GM12878 (cell line): Measurements from ENCODE around the gene ZDHHC22. TPM values are rescaled to one million over a fixed set of nuclear protein-coding genes. Genes with fewer than 3 reads are reported as not detected.

Source experiments
- ATAC-seq: fragments of 200-7000 bp; cut with Tn5 transposase; 3 replicates; pipeline ENCODE4 v1.9.1; 2020; ENCODE audit warnings: mild to moderate bottlenecking, moderate library complexity
- BruUV-seq: library from RNA; stranded (reverse); fragments of 400-500 nt; replicated peaks from 2 replicates; lab custom pipeline; 2021; lab: Mats Ljungman, UMichigan
- CTCF ChIA-PET: fragments of 300-600 bp; sonication (Branson Sonifier 250); formaldehyde crosslinking; extraction: SDS; loops from one replicate; lab custom pipeline; 2021; ENCODE audit warnings: inconsistent platforms; lab: Yijun Ruan, JAX
- POLR2A ChIA-PET: fragments of 350-600 bp; formaldehyde crosslinking; extraction: SDS; loops from one replicate; lab custom pipeline; 2021; ENCODE audit warnings: inconsistent platforms; lab: Charles Lee
- RAD21 ChIA-PET: fragments of 300-600 bp; sonication (Branson Sonifier 250); formaldehyde crosslinking; loops from one replicate; lab custom pipeline; 2023; ENCODE audit warnings: antibody characterized with exemption; ENCODE audit not compliant: unreplicated experiment; lab: Charles Lee
- SMC1A ChIA-PET: fragments of 300-600 bp; sonication (Branson Sonifier 250); formaldehyde crosslinking; loops from one replicate; lab custom pipeline; 2023; ENCODE audit not compliant: unreplicated experiment, uncharacterized antibody; lab: Charles Lee
- DNase-seq: peaks from one replicate; pipeline ENCODE4 v3.0.0-alpha.2; 2011; ENCODE audit warnings: low read depth, low spot score
- FAIRE-seq: peaks from 3 replicates; lab custom pipeline; 2011; peaks lifted over from hg19 to GRCh38; lab: Jason Lieb, UNC
- H2AFZ ChIP-seq: 2 replicates; pipeline ENCODE4 v1.6.0; 2011; ENCODE audit warnings: low read depth, low read length, control low read depth; ENCODE audit not compliant: control insufficient read depth
- H3K27ac ChIP-seq: 2 replicates; pipeline ENCODE4 v1.5.1; 2011; ENCODE audit warnings: control low read depth; ENCODE audit not compliant: control insufficient read depth, insufficient read depth
- H3K27me3 ChIP-seq, 2 experiments: replicated peaks in 1 of 2; 2 replicates each; pipeline versions ENCODE4 v1.6.0 to v1.6.1; 2011; ENCODE audit warnings: low read length in 1 of 2; ENCODE audit not compliant: control insufficient read depth in 2 of 2, insufficient read depth in 2 of 2
- H3K36me3 ChIP-seq, 2 experiments: 2 replicates each; pipeline ENCODE4 v1.5.1; 2011; ENCODE audit warnings: low read length in 1 of 2; ENCODE audit not compliant: control insufficient read depth in 2 of 2, insufficient read depth in 2 of 2
- H3K4me1 ChIP-seq: 2 replicates; pipeline ENCODE4 v1.6.1; 2011; ENCODE audit warnings: mild to moderate bottlenecking, low read length, moderate library complexity, mixed read lengths; ENCODE audit not compliant: control insufficient read depth, insufficient read depth
- H3K4me2 ChIP-seq: 2 replicates; pipeline ENCODE4 v1.6.0; 2011; ENCODE audit warnings: control low read depth; ENCODE audit not compliant: control insufficient read depth, insufficient read depth
- H3K4me3 ChIP-seq: fragments of 200-600 bp; sonication (generic); 2 replicates; pipeline ENCODE4 v1.5.1; 2016
- H3K79me2 ChIP-seq: 2 replicates; pipeline ENCODE4 v1.6.0; 2011; ENCODE audit warnings: low read length; ENCODE audit not compliant: control insufficient read depth, insufficient read depth
- H3K9ac ChIP-seq: 2 replicates; pipeline ENCODE4 v1.8.0; 2011; ENCODE audit warnings: low read length, control low read depth, mixed read lengths; ENCODE audit not compliant: control insufficient read depth, insufficient read depth
- H3K9me3 ChIP-seq: replicated peaks from 3 replicates; pipeline ENCODE4 v1.5.1; 2011; ENCODE audit warnings: mild to moderate bottlenecking, low read length; ENCODE audit not compliant: control insufficient read depth, insufficient read depth
- H4K20me1 ChIP-seq: 2 replicates; pipeline ENCODE4 v1.6.0; 2011; ENCODE audit not compliant: control insufficient read depth, insufficient read depth
- CEBPB ChIP-seq, 2 experiments: fragments of 150-350 bp in 1 of 2; IDR thresholded peaks; 2 replicates each; pipeline ENCODE4 v1.6.1; 2012 to 2014; ENCODE audit warnings: low read depth in 2 of 2, low read length in 2 of 2, borderline replicate concordance in 1 of 2, inconsistent platforms in 1 of 2
- EP300 ChIP-seq, 2 experiments: fragments of 150-350 bp in 1 of 2; IDR thresholded peaks; 2 replicates each; pipeline ENCODE4 v1.6.1; 2011 to 2012; ENCODE audit warnings: low read depth in 2 of 2, low read length in 2 of 2, borderline replicate concordance in 1 of 2, improper control_type of control experiment in 1 of 2, inconsistent platforms in 1 of 2; ENCODE audit not compliant: control insufficient read depth in 1 of 2
- GABPA ChIP-seq: IDR thresholded peaks from 2 replicates; pipeline ENCODE4 v1.6.1; 2014; ENCODE audit warnings: antibody characterized with exemption, low read depth, mild to moderate bottlenecking, inconsistent platforms
- NBN ChIP-seq: fragments of 450-650 bp; IDR thresholded peaks from 2 replicates; pipeline ENCODE4 v1.6.1; 2016
- POLR2AphosphoS5 ChIP-seq: IDR thresholded peaks from 2 replicates; pipeline ENCODE4 v1.6.1; 2011; ENCODE audit warnings: mild to moderate bottlenecking, low read length, inconsistent platforms
- SMAD5 ChIP-seq: IDR thresholded peaks from 2 replicates; pipeline ENCODE4 v1.6.1; 2016; ENCODE audit warnings: antibody characterized with exemption, low read depth
- SPI1 ChIP-seq: IDR thresholded peaks from 2 replicates; pipeline ENCODE4 v1.6.1; 2011; ENCODE audit warnings: low read depth, mild to moderate bottlenecking, low read length, moderate library complexity, borderline replicate concordance; ENCODE audit not compliant: insufficient read depth
- SREBF2 ChIP-seq: IDR thresholded peaks from 2 replicates; pipeline ENCODE4 v1.6.1; 2012; ENCODE audit warnings: mild to moderate bottlenecking, low read length
- YY1 ChIP-seq: IDR thresholded peaks from 2 replicates; pipeline ENCODE4 v1.6.1; 2011; ENCODE audit warnings: low read depth, mild to moderate bottlenecking, low read length
- ZBED1 ChIP-seq: IDR thresholded peaks from 2 replicates; pipeline ENCODE4 v1.6.1; 2016; ENCODE audit warnings: borderline replicate concordance
- WGBS: methylation state at CpG from one replicate; pipeline ENCODE4 v1.1.6; 2016; ENCODE audit warnings: low lambda C conversion rate; ENCODE audit not compliant: insufficient replicate concordance, insufficient coverage; ENCODE audit errors: missing lambda C conversion rate; 5-methylcytosine and 5-hydroxymethylcytosine counted together
- in situ Hi-C: fragments of 300-500 bp; cut with MboI; formaldehyde crosslinking; loops from 9 replicates; pipeline ENCODE4 v1.14.3; 2018; ENCODE audit warnings: mixed read lengths
- intact Hi-C: fragments of 100-400 bp; cut with micrococcal nuclease; formaldehyde crosslinking; loops from one replicate; pipeline ENCODE4 v1.14.2; 2022; ENCODE audit not compliant: unreplicated experiment
- polyA plus RNA-seq, 11 experiments: library from polyadenylated mRNA; depleted of rRNA in 4 of 11; unstranded in 6 of 11; stranded (reverse) in 5 of 11; fragments of >200 nt; fragmentation: Nextera tagmentation in 4 of 11; fragmentation: Illumina TruSeq in 1 of 11; extraction: Ambion mirVana in 4 of 11; extraction: Trizol in 1 of 11; gene quantifications; 1 replicate in 1 of 11; 2 replicates in 10 of 11; pipeline versions ENCODE4 v1.2.1 to v1.2.3, GENCODE V29; 2011 to 2016; ENCODE audit warnings: inconsistent platforms in 2 of 11, missing spikeins in 2 of 11, low read depth in 1 of 11
- total RNA-seq, 4 experiments: library from RNA; depleted of rRNA in 3 of 4; stranded (reverse); fragments of >200 nt in 3 of 4; fragmentation: Illumina TruSeq in 1 of 4; extraction: Trizol in 1 of 4; gene quantifications; 2 replicates each; pipeline versions ENCODE4 v1.2.1 to v1.2.3, GENCODE V29; 2013 to 2021
- TF ChIP-seq, protein P1 (sequence below): IDR thresholded peaks from 2 replicates; pipeline ENCODE4 v1.6.1; 2011; ENCODE audit warnings: low read depth, mild to moderate bottlenecking, low read length, moderate library complexity, borderline replicate concordance; ENCODE audit errors: extremely low read depth

Gene ZDHHC22
- total and polyA plus RNA-seq, 10 of the 15 experiments (the other 5 are each of a cell fraction or from before 2014, with no cell fraction given): 0.06 TPM; not detected in 9

GRCh38 chr14:77144412-77145115 lies 3.0 kb upstream of the ZDHHC22 start:
- SMC1A ChIA-PET: interaction anchor here (1.0 to 2.0 kb wide), 3 partner anchors 10 to 68 kb away, joined by 3 to 5 read pairs (median 5); no protein-coding TSS in a partner anchor
- H3K9me3 ChIP-seq: no peaks in the 10 kb centered on the region
- H3K4me3 ChIP-seq: no peak overlapping the region
- H3K27me3 ChIP-seq: peaks cover 15% of the 10 kb centered on the region in 2 experiments
- H3K79me2 ChIP-seq: no peaks in the 10 kb centered on the region
- intact Hi-C loops (no loop called here), in situ Hi-C loops (no loop called here)
- TF ChIP-seq SPI1 (no peak), YY1 (no peak), NBN (no peak), ZBED1 (no peak), GABPA (no peak), EP300 (IDR thresholded peaks at IDR 0.05; ENCODE audit: borderline replicate concordance in 1 of 2, control insufficient read depth in 1 of 2, low read depth in 2 of 2, low read length in 2 of 2) (no peak), CEBPB (IDR thresholded peaks at IDR 0.05; ENCODE audit: borderline replicate concordance in 1 of 2, low read depth in 2 of 2, low read length in 2 of 2) (no peak), SMAD5 (no peak), POLR2AphosphoS5 (no peak), SREBF2 (no peak)
- TF ChIP-seq, protein P1, sequence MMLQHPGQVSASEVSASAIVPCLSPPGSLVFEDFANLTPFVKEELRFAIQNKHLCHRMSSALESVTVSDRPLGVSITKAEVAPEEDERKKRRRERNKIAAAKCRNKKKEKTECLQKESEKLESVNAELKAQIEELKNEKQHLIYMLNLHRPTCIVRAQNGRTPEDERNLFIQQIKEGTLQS: no peak
- CTCF ChIA-PET: interaction anchor here (1.5 to 2.0 kb wide), 3 partner anchors 74 to 171 kb away, joined by 5 to 9 read pairs (median 7); no protein-coding TSS in a partner anchor
- H2AFZ ChIP-seq: no peak overlapping the region
- DNase-seq (no peak), ATAC-seq (no peak), FAIRE-seq (no peak)
- no peaks in the 10 kb centered on the region for H3K4me1 ChIP-seq
- no peak overlapping the region for H3K4me2 ChIP-seq
- H3K9ac ChIP-seq: no peak overlapping the region
- BruUV-seq: no TSS peak
- no peak overlapping the region for H3K27ac ChIP-seq
- RAD21 ChIA-PET: interaction anchor here (0.5 kb wide), 1 partner anchor 395 kb away, joined by 3 read pairs; no protein-coding TSS in a partner anchor
- H3K36me3 ChIP-seq: no peaks in the 10 kb centered on the region
- H4K20me1 ChIP-seq: no peaks in the 10 kb centered on the region
- WGBS: 56% methylated on average over 4 of the region's 4 CpGs
- POLR2A ChIA-PET: interaction anchor here (0.6 kb wide), 1 partner anchor 37 kb away, joined by 4 read pairs; the partner anchor contains the start of gene TMEM63C
